Globus pallidus (tissue), 1 donor: ENCODE measurements around the gene RIOK3.
"Not testable (repeated sequence)": the region's sequence is repeated elsewhere in the genome, so short reads cannot be mapped to it uniquely, and the experiment has no call there.

Experiments used
- DNase-seq: peaks from one replicate; pipeline ENCODE4 v3.0.0-alpha.2; 2015; ENCODE audit warnings: low spot score

The RIOK3 gene

GRCh38 chr18:23451491-23451890 is 1.6 kb upstream of the RIOK3 start:
- DNase-seq = no peak

DNA sequence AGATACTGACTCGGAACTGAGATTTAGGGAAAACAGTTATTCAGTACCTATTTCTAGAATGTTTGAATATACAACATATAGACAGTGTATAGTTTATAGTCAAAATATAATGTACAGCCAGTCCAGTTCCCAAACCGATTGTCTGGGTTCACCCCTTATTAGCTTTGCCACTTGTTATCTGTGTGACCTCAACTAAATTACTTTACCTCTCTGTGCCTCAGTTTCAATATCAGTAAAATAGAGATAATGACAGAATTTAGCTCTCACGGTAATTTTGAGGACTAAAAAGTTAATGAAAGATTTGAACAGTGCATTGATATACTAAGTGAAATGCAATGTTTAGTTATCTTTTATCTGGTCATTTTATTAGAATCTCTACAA is 750 bp upstream of the RIOK3 start:
- DNase-seq = no peak

DNA sequence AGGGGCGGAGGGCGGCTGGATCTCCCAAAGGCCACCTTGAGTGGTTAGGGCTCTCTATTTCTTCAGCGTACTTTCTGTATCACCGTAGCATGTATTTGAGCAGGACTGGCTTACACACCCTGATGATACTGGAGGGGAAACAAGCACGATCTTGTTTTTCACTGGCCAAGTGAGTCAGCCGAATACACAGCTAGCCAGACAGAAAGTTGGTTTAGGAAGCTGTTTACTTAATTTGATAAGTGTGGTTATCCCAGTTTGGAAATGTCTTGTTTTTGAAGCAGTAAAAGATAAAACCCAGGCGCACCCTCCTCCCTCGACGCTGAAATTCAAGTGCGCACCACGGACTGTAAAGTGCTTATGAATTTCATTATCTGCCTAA is 582 bp downstream of the RIOK3 start:
- DNase-seq = no peak

DNA sequence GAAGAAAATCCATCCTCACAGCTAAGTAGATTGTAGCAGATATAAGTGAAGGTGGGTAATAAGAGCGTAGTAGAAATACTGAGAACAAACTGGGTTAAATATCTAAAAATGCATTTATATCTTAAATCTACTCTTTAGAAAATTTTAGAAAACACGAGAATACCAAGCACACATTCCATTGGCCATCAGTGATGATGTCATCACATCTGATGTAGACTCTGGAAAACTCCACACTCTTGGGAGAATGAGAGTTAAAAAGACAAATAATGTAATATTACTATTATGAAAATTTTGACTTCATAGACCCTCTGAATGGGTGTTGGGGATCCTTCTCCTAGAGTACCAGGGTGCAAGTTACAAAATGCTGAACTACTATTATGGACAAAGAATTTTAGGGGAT is 3.7 kb downstream of the RIOK3 start:
- DNase-seq = no peak

DNA sequence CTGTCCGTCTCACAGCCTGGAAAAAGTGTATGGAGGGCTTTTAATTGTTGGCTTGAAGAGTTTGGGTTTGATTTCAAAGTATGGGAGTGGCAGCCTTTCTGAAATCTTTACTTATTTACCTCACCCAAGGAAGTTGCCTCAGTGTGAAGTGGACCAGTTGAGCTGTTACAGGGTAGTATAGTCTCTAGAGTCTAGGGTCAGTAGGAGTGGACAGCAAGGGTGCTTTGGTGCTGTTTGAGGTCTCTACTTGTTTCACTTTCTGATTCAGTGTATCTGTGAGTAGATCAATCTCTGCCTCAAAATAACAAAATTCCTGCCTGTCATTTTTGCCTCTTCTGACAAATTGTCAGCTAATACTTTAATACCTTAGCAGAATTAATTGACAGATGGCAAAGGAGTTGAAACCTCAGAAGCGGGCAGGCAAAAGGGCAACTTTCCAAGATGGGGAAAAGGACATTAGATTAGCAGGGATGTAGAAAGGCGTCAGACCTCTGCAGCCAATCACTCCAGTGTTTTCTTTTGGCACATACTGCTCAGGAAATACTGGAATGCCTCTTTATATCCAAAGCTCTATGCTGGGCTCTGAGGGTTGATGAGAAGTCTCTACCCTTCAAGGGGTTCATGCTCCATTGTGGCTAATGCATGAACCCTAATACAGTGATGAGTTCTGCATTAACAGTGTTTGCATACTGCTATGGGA is 5.9 kb downstream of the RIOK3 start:
- no peak for DNase-seq

DNA sequence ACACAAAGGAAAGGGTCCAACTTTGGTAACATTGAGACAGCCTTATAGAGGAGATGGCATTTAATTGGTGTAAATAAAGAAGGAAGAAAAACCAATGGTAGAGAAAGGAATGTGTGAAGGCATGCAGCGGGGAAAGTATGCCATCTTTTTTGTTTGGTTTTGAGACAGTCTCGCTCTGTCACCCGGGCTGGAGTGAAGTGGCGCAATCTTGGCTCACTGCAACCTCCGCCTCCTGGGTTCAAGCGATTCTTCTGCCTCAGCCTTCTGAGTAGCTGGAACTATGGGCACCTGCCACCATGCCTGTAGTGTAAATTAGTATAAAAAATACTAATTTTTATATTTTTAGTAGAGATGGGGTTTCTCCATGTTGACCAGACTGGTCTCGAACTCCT is 6.4 kb downstream of the RIOK3 start:
- no peak for DNase-seq

- no peak for DNase-seq
Observed at GRCh38 chr18:23460285-23461273, 7.5 kb downstream of the RIOK3 start.

GRCh38 chr18:23462876-23463275 is 9.8 kb downstream of the RIOK3 start:
- DNase-seq = no peak

DNA sequence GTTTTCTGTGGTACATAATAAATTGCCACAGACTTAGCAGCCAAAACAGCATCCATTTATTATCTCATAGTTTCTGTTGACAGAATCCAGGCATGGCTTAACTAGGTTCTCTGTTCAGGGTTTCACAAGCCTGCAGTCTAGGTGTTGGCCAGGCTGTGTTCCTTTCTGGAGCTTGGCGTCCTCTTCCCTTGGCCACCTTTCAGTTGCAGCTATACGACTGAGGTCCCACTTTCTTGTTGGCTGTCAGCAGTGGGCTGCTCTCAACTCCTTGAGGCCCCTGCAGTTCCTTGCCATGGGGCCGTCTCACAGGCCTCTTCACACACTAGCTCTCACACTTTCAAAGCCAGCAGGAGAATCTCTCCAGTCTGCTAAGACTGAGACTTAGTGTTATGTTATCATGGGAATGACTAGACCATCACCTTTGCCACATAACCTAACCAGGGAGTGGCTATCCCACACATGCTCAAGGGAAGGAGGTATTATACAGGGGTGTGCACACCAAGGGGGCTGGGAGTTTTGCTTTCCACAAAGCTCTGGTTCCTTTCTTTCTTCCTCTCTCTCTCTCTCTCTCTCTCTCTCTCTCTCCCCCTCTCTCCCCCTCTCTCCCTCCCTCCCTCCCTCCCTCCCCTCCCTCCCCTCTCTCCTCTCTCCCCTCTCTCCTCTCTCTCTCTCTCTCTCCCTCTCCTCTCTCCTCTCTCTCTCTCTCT is 15.8 kb downstream of the RIOK3 start:
- no peak for DNase-seq

DNA sequence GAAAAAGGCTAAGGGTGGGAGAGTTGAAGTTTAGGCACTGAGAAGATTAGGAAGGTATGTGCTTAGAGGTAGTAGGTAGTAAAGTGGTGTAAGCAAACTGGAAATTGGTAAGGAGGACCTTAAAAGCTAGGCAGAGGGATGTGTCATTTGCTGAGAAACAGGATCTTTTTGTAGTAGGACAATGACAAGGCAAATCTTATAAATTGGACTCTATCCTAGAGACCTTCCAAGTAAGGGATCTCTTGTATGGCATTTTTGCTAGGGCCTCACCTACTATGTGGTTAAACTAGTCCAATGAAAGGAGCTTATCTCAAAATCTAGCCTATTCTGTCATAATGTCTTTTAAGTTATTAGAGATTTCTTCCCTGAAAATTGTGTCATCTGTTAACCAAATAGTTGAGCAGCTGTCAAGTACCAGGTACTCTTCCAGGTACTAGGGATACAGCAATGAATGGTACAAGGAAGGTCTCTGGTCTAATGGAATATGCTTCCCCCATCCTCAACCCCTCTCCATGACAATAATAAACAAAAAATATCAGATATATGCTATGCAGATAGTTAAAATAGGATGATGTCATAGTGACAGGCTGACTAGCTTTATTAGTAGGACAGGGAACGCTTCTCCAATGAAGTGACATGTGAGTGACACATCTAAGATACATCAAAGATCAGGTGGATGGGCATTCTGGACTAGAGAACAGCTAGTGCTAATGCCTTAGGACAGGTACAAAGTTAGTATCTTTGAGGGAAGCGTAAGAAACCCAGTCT is 17.7 kb downstream of the RIOK3 start:
- DNase-seq = no peak

DNA sequence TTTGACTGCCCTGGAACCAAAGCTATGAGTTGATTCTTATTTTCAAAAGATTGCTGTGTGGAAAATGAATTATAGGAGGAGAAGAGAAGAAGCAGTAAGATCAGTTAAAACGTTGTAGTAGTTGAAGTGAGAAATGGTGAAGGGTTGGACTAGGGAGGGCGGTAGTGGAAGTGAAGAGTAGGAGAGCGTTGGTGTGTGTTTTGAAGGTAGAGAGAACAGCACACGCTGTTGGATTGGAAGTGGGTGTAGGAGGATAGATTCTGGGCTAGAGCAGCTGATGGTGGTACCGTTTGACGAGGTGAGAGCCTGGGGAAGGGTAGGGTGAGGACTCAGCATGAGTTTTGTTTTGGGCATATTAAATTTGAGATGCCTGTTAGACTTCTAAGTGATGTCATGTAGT is 18.4 kb downstream of the RIOK3 start:
- no peak for DNase-seq

GRCh38 chr18:23479829-23480505 is 26.9 kb downstream of the RIOK3 start:
- DNase-seq = no peak

DNA sequence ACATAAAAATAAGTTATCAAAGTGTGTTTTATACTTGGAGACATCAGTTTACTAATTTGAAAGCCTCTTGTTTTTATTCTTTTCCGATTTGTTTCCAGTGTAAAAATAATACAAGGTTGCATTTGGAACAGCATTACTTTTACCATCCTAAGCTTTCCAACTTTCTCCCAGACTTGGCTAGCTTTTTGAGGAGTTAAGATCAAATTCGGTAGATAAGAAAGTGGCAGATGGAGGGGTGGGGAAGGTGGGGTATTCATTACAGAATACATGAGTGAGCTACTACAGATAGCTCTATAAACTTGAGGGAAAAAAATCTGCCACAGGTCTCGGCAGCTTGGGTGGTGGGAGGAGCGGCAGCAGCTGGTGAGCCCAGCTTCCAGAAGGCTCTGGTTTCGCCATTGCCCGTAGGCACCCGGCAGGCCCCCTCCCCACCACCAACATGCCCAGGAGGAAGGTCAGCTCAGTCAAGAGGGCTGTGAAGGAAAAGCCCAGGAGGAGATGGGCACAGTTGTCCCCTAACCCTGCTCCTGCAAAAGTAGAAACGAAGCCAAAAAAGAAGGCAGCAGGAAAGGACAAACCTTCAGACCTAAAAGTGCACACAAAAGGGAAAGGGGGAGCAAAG is 31.6 kb downstream of the RIOK3 start:
- DNase-seq = no peak

- DNase-seq = no peak
Observed at GRCh38 chr18:23485386-23485785, 32.3 kb downstream of the RIOK3 start.

- no peak for DNase-seq
Observed at GRCh38 chr18:23487738-23488570, 34.9 kb downstream of the RIOK3 start.

DNA sequence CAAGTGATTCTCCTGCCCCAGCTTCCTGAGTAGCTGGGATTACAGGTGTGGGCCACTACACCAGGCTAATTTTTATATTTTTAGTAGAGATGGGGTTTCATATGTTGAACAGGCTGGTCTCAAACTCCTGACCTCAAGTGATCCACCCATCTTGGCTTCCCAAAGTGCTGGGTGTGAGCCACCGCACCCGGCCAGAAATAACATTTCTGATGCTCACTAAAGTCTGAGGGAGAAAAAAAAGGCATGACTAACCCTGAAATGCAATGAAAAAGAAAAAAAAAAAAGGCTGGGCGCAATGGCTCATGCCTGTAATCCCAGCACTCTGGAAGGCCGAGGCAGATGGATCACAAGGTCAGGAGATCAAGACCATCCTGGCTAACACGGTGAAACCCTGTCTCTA is 36.5 kb downstream of the RIOK3 start:
- DNase-seq = not testable (repeated sequence)

- DNase-seq = no peak
Observed at GRCh38 chr18:23493654-23494053, 40.6 kb downstream of the RIOK3 start.

DNA sequence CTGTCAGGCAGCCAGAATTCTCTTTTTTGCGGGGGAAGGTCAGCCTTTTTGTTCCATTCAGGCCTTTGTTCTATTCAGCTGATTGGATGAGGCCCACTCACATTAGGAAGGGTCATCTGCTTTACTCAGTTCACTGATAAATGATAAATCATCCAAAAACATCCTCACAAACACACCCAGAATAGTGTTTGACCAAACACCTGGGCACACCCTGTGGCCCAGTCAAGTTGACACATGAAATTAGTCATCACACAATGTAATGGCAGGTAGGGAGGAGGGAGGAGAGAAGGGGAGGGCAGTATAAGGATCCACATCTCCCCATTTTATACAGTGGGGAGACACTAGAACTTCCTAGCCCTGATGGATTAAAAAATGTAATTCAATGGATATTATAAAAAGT is 41.9 kb downstream of the RIOK3 start:
- DNase-seq = no peak

DNA sequence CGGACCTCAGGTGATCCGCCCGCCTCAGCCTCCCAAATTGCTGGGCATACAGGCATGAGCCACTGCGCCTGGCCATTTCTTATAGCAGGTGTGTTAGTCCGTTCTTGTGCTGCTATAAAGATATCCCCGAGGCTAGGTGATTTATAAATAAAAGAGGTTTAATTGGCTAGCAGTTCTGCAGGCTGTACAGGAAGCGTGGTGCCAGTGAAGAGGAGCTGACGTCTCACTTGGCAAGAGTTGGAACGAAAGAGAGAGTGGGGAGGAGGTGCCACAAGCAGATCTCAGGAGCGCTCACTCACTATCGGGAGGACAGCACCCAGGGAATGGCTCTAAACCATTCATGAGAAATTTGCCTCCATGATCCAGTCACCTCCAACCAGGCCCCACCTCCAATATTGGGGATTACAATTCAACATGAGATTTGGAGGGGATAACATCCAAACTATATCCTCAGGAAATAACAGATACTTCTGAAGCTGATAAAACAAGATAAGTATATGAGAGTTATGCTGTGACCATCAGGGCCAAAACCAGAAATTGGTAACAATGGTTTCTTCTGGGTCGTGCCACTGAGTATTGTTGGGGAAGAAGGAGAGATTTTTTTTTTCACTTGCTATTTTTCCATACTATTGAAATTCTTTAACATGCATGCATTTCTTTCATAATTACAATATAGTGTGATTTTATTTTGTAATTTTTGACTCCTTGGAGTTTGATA is 42.8 kb downstream of the RIOK3 start:
- no peak for DNase-seq
